ENCODE results near the gene REXO2. TPM values are rescaled to one million over a fixed set of nuclear protein-coding genes. Genes with fewer than 3 reads are reported as not detected.
A peak's percentile ranks its signal among the peaks of the same experiment; 100 is the strongest.

Gene REXO2
- total and polyA plus RNA-seq, 2 of the 8 experiments (the other 6 are each of a cell fraction or from before 2014, with no cell fraction given) = 111 to 114 TPM

DNA sequence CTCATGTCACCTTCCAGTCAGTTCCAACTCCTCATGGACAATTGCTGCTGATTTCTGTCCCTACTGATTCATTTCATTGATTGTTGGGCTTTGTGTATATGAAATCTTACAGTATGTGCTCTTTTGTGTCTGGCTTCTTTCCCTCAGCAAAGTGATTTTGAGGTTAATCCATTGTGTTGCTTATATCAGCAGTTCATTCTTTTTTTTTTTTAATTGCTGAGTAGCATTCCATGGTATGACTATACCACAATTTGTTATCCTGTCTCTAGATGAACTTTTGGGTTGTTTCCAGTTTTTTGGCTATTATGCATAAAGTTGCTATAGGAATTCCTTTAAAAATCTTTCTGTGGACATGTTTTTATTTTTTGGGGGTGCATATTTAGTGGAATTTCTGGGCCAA lies 60.5 kb downstream of the REXO2 start:
- Histone ChIP-seq H2BK5ac (ENCODE audit: low read depth, low read length) (no peak overlapping the region), H4K5ac (ENCODE audit: insufficient read length, low read depth, low read length) (no peak overlapping the region), H3K9me3 (ENCODE audit: insufficient read depth in 2 of 2, low read depth in 1 of 2, low read length in 1 of 2) (no peaks in the 10 kb centered on the region; a peak in 1 of 4 replicates), H3K18ac (ENCODE audit: extremely low read depth, low read length) (no peak overlapping the region), H3K27ac (ENCODE audit: low read depth, low read length) (no peak overlapping the region), H3K9ac (replicated peaks in 1 of 4; ENCODE audit: extremely low read depth in 1 of 4, low read depth in 3 of 4, low read length in 3 of 4) (no peak overlapping the region), H2AFZ (ENCODE audit: low read length) (0 out of 2 replicates have a peak overlapping the region, but pooled peaks have one; percentile 73), H3K27me3 (replicated peaks in 1 of 4; ENCODE audit: control insufficient read depth in 3 of 4, extremely low read depth in 1 of 4, insufficient read depth in 3 of 4, low read length in 3 of 4) (no peaks in the 10 kb centered on the region; a peak in 1 of 7 replicates), H2BK120ac (replicated peaks; ENCODE audit: low read depth, low read length) (no peak overlapping the region), H3K79me1 (ENCODE audit: low read depth, low read length) (no peaks in the 10 kb centered on the region), H3K4ac (replicated peaks; ENCODE audit: insufficient read length, low read depth, low read length) (no peak overlapping the region), H3K23ac (ENCODE audit: insufficient read length) (no peak overlapping the region), H4K20me1 (replicated peaks in 1 of 2; ENCODE audit: control insufficient read depth in 1 of 2, insufficient read depth in 2 of 2, low read length in 2 of 2) (no peaks in the 10 kb centered on the region), H3K14ac (ENCODE audit: insufficient read length) (no peak overlapping the region), H3K79me2 (ENCODE audit: control insufficient read depth in 1 of 2, insufficient read depth in 2 of 2, low read length in 2 of 2) (no peaks in the 10 kb centered on the region), H3K36me3 (ENCODE audit: control insufficient read depth in 2 of 4, insufficient read depth in 4 of 4, low read length in 3 of 4) (no peaks in the 10 kb centered on the region), H4K8ac (ENCODE audit: extremely low read depth, insufficient read depth, low read length) (no peak overlapping the region), H2BK12ac (ENCODE audit: low read depth, low read length) (no peak overlapping the region), H2AK5ac (ENCODE audit: low read depth, low read length) (no peak overlapping the region), H4K91ac (replicated peaks; ENCODE audit: insufficient read length, low read length) (peak overlapping the region; percentile 54), H2BK20ac (ENCODE audit: low read length) (no peak overlapping the region), H3K56ac (replicated peaks; ENCODE audit: insufficient read length, low read depth, low read length) (no peak overlapping the region), H3K4me2 (ENCODE audit: insufficient read depth in 1 of 2, low read depth in 2 of 2, low read length in 2 of 2) (no peak overlapping the region), H3K23me2 (ENCODE audit: low read depth, low read length) (no peaks in the 10 kb centered on the region), H3K4me1 (replicated peaks in 1 of 4; ENCODE audit: control insufficient read depth in 3 of 4, insufficient read depth in 4 of 4, low read length in 3 of 4) (0 out of 7 replicates have a peak, but pooled peaks cover 0 to 2% (median 0%) of the 10 kb centered on the region in 4 experiments), H2BK15ac (ENCODE audit: low read length) (no peak overlapping the region), H3K4me3 (ENCODE audit: extremely low read depth in 1 of 4, insufficient read depth in 2 of 4, low read depth in 3 of 4, low read length in 4 of 4) (no peak overlapping the region)
- POLR2A ChIA-PET (ENCODE audit: partially characterized antibody) = no interaction called here
- CTCF ChIA-PET (ENCODE audit: partially characterized antibody) = no interaction called here
- DNase-seq (ENCODE audit: low read depth in 1 of 2, low spot score in 2 of 2) = no peak
- FAIRE-seq = no peak
- TF ChIP-seq ZNF274 (IDR thresholded peaks at IDR 0.05; ENCODE audit: borderline replicate concordance, extremely low read depth, low read length) = no peak
- TF ChIP-seq EZH2 (IDR thresholded peaks at IDR 0.05; ENCODE audit: low read depth, low read length, severe bottlenecking) = no peak
- TF ChIP-seq POLR2A (IDR thresholded peaks at IDR 0.05; ENCODE audit: control extremely low read depth in 1 of 2, low read depth in 2 of 2, low read length in 2 of 2) = no peak
- no peak for TF ChIP-seq TAF7 (optimal IDR thresholded peaks at IDR 0.05; ENCODE audit: borderline replicate concordance, low read depth, low read length)
- no peak for TF ChIP-seq SP2 (IDR thresholded peaks at IDR 0.05; ENCODE audit: low read length)
- TF ChIP-seq PHF8 (conservative IDR thresholded peaks at IDR 0.05; ENCODE audit: low read depth, low read length) = no peak
- TF ChIP-seq, protein P1, sequence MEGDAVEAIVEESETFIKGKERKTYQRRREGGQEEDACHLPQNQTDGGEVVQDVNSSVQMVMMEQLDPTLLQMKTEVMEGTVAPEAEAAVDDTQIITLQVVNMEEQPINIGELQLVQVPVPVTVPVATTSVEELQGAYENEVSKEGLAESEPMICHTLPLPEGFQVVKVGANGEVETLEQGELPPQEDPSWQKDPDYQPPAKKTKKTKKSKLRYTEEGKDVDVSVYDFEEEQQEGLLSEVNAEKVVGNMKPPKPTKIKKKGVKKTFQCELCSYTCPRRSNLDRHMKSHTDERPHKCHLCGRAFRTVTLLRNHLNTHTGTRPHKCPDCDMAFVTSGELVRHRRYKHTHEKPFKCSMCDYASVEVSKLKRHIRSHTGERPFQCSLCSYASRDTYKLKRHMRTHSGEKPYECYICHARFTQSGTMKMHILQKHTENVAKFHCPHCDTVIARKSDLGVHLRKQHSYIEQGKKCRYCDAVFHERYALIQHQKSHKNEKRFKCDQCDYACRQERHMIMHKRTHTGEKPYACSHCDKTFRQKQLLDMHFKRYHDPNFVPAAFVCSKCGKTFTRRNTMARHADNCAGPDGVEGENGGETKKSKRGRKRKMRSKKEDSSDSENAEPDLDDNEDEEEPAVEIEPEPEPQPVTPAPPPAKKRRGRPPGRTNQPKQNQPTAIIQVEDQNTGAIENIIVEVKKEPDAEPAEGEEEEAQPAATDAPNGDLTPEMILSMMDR (IDR thresholded peaks at IDR 0.05; ENCODE audit: control extremely low read depth in 1 of 3, insufficient read depth in 1 of 3, low read depth in 1 of 3, low read length in 3 of 3) = no peak
- no peak for TF ChIP-seq RFX5 (IDR thresholded peaks at IDR 0.05; ENCODE audit: borderline replicate concordance, low read depth, low read length)
- TF ChIP-seq GTF2F1 (IDR thresholded peaks at IDR 0.05; ENCODE audit: borderline replicate concordance, low read depth, low read length) = no peak
- TF ChIP-seq BCL11A (IDR thresholded peaks at IDR 0.05; ENCODE audit: low read depth in 2 of 2, low read length in 2 of 2) = no peak
- no peak for TF ChIP-seq SRF (IDR thresholded peaks at IDR 0.05; ENCODE audit: low read depth, low read length)
- no peak for TF ChIP-seq SP1 (IDR thresholded peaks at IDR 0.05; ENCODE audit: low read depth, low read length)
- TF ChIP-seq, protein P2, sequence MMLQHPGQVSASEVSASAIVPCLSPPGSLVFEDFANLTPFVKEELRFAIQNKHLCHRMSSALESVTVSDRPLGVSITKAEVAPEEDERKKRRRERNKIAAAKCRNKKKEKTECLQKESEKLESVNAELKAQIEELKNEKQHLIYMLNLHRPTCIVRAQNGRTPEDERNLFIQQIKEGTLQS (IDR thresholded peaks at IDR 0.05; ENCODE audit: insufficient read depth, low read depth, low read length) = no peak

Measured in H1 (cell line).